CD4-positive, alpha-beta memory T cell (primary cell): ENCODE data around the gene CACNA1G. TPM values are rescaled to one million over a fixed set of nuclear protein-coding genes. Genes with fewer than 3 reads are reported as not detected.

ENCODE experiments used
- CTCF ChIA-PET: fragments of 350-600 bp; sonication (Branson Sonifier 250); formaldehyde crosslinking; loops from one replicate; lab custom pipeline; 2021; ENCODE audit warnings: inconsistent platforms; ENCODE audit not compliant: partially characterized antibody; lab: Charles Lee
- POLR2A ChIA-PET: fragments of 350-600 bp; sonication (Branson Sonifier 250); formaldehyde crosslinking; loops from one replicate; lab custom pipeline; 2021; ENCODE audit not compliant: partially characterized antibody; lab: Charles Lee
- DNase-seq, 5 donors: peaks; one replicate each; pipeline versions ENCODE4 v3.0.0 to v3.0.0-alpha.2; 2020 to 2022; ENCODE audit warnings: mixed read lengths in 1 of 5
- H3K27ac ChIP-seq: one replicate; pipeline ENCODE4 v1.7.0; 2013; ENCODE audit warnings: low read depth, low read length
- H3K27me3 ChIP-seq: 2 replicates; pipeline ENCODE4 v1.7.0; 2013; ENCODE audit warnings: mild to moderate bottlenecking, low read length, moderate library complexity; ENCODE audit not compliant: insufficient read depth
- H3K36me3 ChIP-seq: 2 replicates; pipeline ENCODE4 v1.7.0; 2013; ENCODE audit warnings: mild to moderate bottlenecking, low read length, moderate library complexity; ENCODE audit not compliant: insufficient read depth
- H3K4me1 ChIP-seq: 2 replicates; pipeline ENCODE4 v1.7.0; 2013; ENCODE audit warnings: mild to moderate bottlenecking, low read length, moderate library complexity; ENCODE audit not compliant: insufficient read depth
- H3K4me3 ChIP-seq, 2 donors: one replicate each; pipeline ENCODE4 v1.7.0; 2013; ENCODE audit warnings: low read length in 2 of 2, mild to moderate bottlenecking in 1 of 2
- H3K9me3 ChIP-seq, 2 donors: one replicate each; pipeline ENCODE4 v1.7.0; 2013; ENCODE audit warnings: low read length in 2 of 2, control low read depth in 1 of 2; ENCODE audit not compliant: control insufficient read depth in 1 of 2
- H3K27ac Mint-ChIP-seq, 7 donors: one replicate each; pipeline ENCODE4 v1.8.0; 2020 to 2021; ENCODE audit warnings: mixed read lengths in 7 of 7, mild to moderate bottlenecking in 6 of 7, inconsistent platforms in 3 of 7, moderate library complexity in 3 of 7
- H3K27me3 Mint-ChIP-seq, 2 donors: one replicate each; pipeline ENCODE4 v1.8.0; 2020 to 2021; ENCODE audit warnings: mixed read lengths in 2 of 2
- H3K36me3 Mint-ChIP-seq, 2 donors: one replicate each; pipeline ENCODE4 v1.8.0; 2020 to 2021; ENCODE audit warnings: mixed read lengths in 2 of 2, inconsistent platforms in 1 of 2, mild to moderate bottlenecking in 1 of 2
- H3K4me1 Mint-ChIP-seq, 4 donors: one replicate each; pipeline ENCODE4 v1.8.0; 2020 to 2021; ENCODE audit warnings: mixed read lengths in 4 of 4, mild to moderate bottlenecking in 1 of 4
- H3K4me3 Mint-ChIP-seq, 8 donors: one replicate each; pipeline ENCODE4 v1.8.0; 2020 to 2021; ENCODE audit warnings: mixed read lengths in 8 of 8, mild to moderate bottlenecking in 7 of 8, moderate library complexity in 6 of 8, inconsistent platforms in 3 of 8
- H3K9me3 Mint-ChIP-seq, 8 donors: one replicate each; pipeline ENCODE4 v1.8.0; 2020 to 2021; ENCODE audit warnings: mixed read lengths in 8 of 8, mild to moderate bottlenecking in 5 of 8, inconsistent platforms in 3 of 8, moderate library complexity in 1 of 8
- intact Hi-C: fragments of 100-400 bp; cut with micrococcal nuclease; formaldehyde crosslinking; loops from one replicate; pipeline ENCODE4 v1.15.1; 2023
- polyA plus RNA-seq, 2 donors: library from polyadenylated mRNA; unstranded; fragments of 300-500 nt; fragmentation: Illumina TruSeq; gene quantifications; one replicate each; pipeline ENCODE4 v1.2.3, GENCODE V29; 2021
- total RNA-seq, 2 experiments: library from RNA; stranded (reverse); gene quantifications; one replicate each; pipeline ENCODE4 v1.2.3, GENCODE V29; 2021

CACNA1G gene
- total and polyA plus RNA-seq, 4 experiments from 2014 or later = not detected

DNA sequence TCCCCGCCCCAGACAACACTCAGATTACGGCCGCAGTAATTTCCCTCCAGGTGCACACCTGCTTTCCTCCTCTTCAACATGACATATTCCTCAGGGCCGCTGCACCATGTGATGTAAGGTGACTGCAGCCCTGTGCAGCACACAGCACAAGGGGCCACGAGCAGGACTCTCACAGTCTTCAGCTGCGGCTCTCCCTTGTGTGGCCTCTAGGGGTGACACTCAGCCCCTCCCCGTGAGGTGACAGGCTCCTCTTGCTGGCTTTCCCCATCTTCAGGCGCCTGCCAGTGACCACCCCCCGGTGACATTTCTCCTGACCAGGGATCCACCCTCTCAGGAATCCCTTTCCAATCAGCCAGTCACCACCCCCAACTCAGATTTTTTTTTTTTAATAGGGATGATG, 42.8 kb downstream of the CACNA1G start:
- intact Hi-C loops = no loop called here
- Mint-ChIP-seq H3K36me3 (no peaks in the 10 kb centered on the region), H3K27me3 (peaks cover 19 to 29% of the 10 kb centered on the region in 2 donors), H3K4me3 (no peak overlapping the region), H3K9me3 (no peaks in the 10 kb centered on the region), H3K27ac (no peak overlapping the region), H3K4me1 (no peaks in the 10 kb centered on the region)
- H3K36me3 ChIP-seq = no peaks in the 10 kb centered on the region
- H3K27ac ChIP-seq = no peak overlapping the region
- H3K4me1 ChIP-seq = no peaks in the 10 kb centered on the region
- ChIA-PET CTCF (no interaction called here), POLR2A (no interaction called here)
- no peak overlapping the region for H3K4me3 ChIP-seq
- no peak for DNase-seq
- no peaks in the 10 kb centered on the region for H3K9me3 ChIP-seq
- H3K27me3 ChIP-seq = no peaks in the 10 kb centered on the region

DNA sequence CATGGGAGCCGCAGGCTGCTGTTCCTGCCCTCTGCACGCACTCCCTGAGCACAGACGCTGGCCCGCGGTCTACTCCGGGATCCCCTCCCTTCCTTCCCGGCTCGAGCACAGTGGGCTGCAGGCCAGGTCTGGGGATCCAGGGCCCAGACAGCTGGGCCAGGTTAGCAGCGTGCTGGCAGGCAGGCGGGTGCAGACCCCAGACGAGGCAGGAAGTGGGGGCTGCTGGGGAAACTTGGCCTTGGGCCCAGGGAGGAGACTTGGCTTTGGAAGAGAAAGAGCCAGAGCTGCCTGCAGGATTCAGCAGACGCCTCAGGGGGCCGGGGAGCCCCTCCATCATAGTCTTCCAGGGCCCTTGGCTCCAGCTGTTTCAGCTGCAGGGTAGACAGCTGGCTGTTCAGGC, 44.0 kb downstream of the CACNA1G start:
- Histone ChIP-seq H3K36me3 (no peaks in the 10 kb centered on the region), H3K27me3 (no peaks in the 10 kb centered on the region), H3K4me1 (no peaks in the 10 kb centered on the region), H3K27ac (no peak overlapping the region), H3K9me3 (no peaks in the 10 kb centered on the region), H3K4me3 (no peak overlapping the region)
- no peak overlapping the region for H3K27ac Mint-ChIP-seq
- no peaks in the 10 kb centered on the region for H3K36me3 Mint-ChIP-seq
- ChIA-PET CTCF (no interaction called here), POLR2A (no interaction called here)
- peaks cover 19 to 27% of the 10 kb centered on the region in 2 donors for H3K27me3 Mint-ChIP-seq
- H3K4me1 Mint-ChIP-seq = no peaks in the 10 kb centered on the region
- no peak for DNase-seq
- no peaks in the 10 kb centered on the region for H3K9me3 Mint-ChIP-seq
- H3K4me3 Mint-ChIP-seq = no peak overlapping the region
- intact Hi-C loops = no loop called here

DNA sequence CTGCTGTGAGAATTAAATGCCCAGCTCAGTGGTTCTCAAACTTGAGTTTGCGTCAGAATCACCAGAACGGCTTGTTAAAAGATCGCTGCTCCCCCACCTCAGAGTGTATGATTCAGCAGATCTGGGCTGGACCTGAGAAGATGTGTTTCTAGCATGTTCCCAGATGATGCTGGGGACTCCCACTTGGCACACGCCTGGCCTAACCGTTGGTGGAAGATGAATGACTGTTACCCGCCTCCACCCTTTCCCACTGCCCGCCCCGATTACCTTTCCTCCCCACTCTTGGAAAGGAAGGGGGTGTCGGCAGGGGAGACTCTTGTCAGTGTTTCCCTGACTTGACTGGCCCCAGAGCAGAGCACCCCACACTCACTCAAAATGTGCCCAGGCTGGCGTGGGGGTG, 44.9 kb downstream of the CACNA1G start:
- Mint-ChIP-seq H3K36me3 (no peaks in the 10 kb centered on the region), H3K4me3 (no peak overlapping the region), H3K9me3 (no peaks in the 10 kb centered on the region), H3K27ac (no peak overlapping the region), H3K4me1 (no peaks in the 10 kb centered on the region), H3K27me3 (peaks cover 19 to 27% of the 10 kb centered on the region in 2 donors)
- Histone ChIP-seq H3K27ac (no peak overlapping the region), H3K27me3 (no peaks in the 10 kb centered on the region), H3K4me3 (no peak overlapping the region), H3K36me3 (no peaks in the 10 kb centered on the region), H3K4me1 (no peaks in the 10 kb centered on the region), H3K9me3 (no peaks in the 10 kb centered on the region)
- POLR2A ChIA-PET = no interaction called here
- CTCF ChIA-PET = no interaction called here
- intact Hi-C loops = no loop called here
- no peak for DNase-seq

DNA sequence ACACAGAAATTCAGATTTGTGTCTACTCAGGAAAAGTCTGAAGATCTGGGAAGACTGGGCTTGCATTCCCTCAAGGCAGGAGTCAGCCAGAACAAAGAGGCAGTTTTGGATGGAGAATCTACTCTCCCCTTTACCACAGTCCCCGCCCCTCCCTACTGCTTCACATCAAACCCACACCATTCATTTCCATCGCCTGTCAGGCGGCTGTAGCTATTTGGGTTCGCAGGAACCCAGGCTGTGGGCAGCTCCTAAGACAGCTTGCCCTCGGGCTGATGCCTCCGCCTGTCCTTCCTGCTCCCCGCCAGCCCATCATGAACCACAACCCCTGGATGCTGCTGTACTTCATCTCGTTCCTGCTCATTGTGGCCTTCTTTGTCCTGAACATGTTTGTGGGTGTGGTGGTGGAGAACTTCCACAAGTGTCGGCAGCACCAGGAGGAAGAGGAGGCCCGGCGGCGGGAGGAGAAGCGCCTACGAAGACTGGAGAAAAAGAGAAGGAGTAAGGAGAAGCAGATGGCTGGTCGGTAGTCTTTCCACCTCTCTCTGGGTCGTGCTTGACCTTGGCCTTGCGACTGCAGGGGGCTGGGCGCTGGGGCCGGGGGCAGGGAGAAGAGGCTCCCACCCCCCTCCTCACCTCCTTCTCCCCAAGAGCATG, 47.1 kb downstream of the CACNA1G start:
- Histone ChIP-seq H3K4me1 (no peaks in the 10 kb centered on the region), H3K9me3 (no peaks in the 10 kb centered on the region), H3K27ac (no peak overlapping the region), H3K36me3 (no peaks in the 10 kb centered on the region), H3K27me3 (no peaks in the 10 kb centered on the region), H3K4me3 (no peak overlapping the region)
- Mint-ChIP-seq H3K36me3 (no peaks in the 10 kb centered on the region), H3K27me3 (peaks cover 17 to 25% of the 10 kb centered on the region in 2 donors), H3K9me3 (no peaks in the 10 kb centered on the region), H3K4me1 (no peaks in the 10 kb centered on the region), H3K27ac (no peak overlapping the region), H3K4me3 (no peak overlapping the region)
- intact Hi-C loops = no loop called here
- POLR2A ChIA-PET = no interaction called here
- CTCF ChIA-PET = no interaction called here
- DNase-seq = no peak

DNA sequence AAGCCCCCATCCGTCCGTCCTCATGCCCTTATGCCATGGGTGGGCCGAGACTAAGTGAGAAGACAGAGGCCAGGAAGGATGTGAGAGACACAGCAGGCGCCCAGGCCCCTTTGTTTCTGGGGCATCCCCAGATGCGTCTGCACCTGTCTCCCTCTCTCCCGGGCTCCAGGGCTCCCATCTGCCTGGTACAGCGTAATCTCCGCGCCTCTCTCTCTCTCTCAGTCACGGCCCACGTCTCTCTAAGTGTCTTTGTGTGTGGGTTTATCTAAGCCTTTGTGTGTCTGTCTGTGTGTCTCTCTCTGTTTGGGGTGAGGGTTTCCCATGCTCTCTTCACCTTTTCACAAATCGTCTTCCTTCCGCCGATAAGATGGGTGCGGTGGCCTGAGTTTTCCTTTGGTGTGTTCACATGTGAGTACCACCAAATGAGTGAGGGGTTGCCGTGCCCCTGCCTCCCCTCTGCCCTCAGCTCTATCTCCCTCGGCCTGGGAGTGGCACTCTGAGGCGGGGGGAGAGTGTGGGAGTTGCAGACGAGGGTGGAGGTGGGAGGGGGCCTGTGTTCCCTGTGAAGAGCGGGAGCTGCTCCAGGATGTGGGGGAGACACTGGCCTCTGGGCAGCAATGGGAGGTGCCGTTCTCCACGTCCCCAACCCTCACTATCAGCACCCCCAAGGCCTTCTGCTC, 48.3 kb downstream of the CACNA1G start:
- no peaks in the 10 kb centered on the region for H3K36me3 Mint-ChIP-seq
- H3K27ac Mint-ChIP-seq = peak overlapping the region in 1 of 7 donors; percentile 14
- ChIA-PET CTCF (no interaction called here), POLR2A (no interaction called here)
- Histone ChIP-seq H3K27me3 (no peaks in the 10 kb centered on the region), H3K9me3 (no peaks in the 10 kb centered on the region), H3K27ac (no peak overlapping the region), H3K4me1 (no peaks in the 10 kb centered on the region), H3K36me3 (no peaks in the 10 kb centered on the region), H3K4me3 (no peak overlapping the region)
- intact Hi-C loops = no loop called here
- H3K9me3 Mint-ChIP-seq = no peaks in the 10 kb centered on the region
- peaks cover 15 to 17% of the 10 kb centered on the region in 2 donors for H3K27me3 Mint-ChIP-seq
- no peak overlapping the region for H3K4me3 Mint-ChIP-seq
- no peak for DNase-seq
- H3K4me1 Mint-ChIP-seq = peaks cover 0 to 5% (median under 1%) of the 10 kb centered on the region in 4 donors

DNA sequence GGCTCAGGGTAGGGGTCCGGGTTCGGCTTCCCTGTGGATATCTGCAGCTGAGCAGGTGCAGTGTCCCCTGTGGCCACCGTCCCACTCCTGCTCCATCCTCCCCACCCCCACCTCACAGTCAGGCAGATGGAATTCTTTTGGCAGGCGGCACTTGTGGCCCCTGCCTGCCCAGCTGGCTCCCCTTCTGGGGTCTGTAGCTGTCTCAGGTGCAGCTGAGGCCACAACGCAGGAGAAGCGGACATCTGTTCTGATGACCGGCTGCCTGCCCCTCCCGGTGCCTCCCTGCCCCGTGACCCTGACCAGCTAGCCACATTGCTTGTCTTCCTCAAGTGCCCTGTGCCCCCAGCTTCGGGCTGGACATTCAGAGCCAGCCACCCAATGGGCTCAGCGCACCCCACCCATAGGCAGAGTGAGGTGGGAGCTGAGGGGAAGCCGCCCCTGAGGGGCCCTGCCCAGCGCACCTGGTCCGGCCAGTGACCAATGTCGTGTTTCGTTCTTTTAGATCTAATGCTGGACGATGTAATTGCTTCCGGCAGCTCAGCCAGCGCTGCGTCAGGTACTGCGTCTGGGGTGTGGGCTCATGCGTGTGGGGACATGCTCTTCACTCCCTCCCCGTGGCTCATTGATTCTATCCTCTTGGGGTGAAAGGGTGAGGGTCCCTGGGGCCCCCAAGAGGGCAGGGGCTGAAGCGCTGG, 49.0 kb downstream of the CACNA1G start:
- CTCF ChIA-PET = no interaction called here
- Histone ChIP-seq H3K4me3 (no peak overlapping the region), H3K36me3 (no peaks in the 10 kb centered on the region), H3K27ac (no peak overlapping the region), H3K9me3 (no peaks in the 10 kb centered on the region), H3K4me1 (no peaks in the 10 kb centered on the region), H3K27me3 (no peaks in the 10 kb centered on the region)
- DNase-seq = no peak
- H3K9me3 Mint-ChIP-seq = no peaks in the 10 kb centered on the region
- POLR2A ChIA-PET = no interaction called here
- no peak overlapping the region for H3K4me3 Mint-ChIP-seq
- intact Hi-C loops = no loop called here
- H3K27me3 Mint-ChIP-seq = peaks cover 15 to 18% of the 10 kb centered on the region in 2 donors
- peaks cover 4 to 12% (median 5%) of the 10 kb centered on the region in 4 donors for H3K4me1 Mint-ChIP-seq
- no peak overlapping the region for H3K27ac Mint-ChIP-seq
- no peaks in the 10 kb centered on the region for H3K36me3 Mint-ChIP-seq

DNA sequence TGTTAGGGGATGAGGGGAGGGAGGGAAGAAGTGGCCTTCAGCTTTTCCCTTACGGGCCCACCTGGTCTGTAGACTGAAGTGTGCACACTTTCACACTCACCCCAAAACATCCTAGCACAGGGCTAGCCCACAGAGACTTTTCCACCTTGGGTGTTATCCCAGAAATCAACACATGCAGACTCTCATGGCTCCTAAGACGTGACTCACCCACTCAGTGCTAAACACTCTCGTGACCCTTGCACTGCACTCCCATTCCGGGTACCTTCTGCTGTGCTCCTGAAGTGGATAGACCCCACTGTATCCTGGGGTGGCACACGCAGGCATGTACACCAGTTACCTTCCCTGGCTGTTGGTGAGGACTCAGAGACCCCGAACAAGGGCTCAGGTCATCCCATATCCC, 51.1 kb downstream of the CACNA1G start:
- peaks cover 4 to 12% (median 5%) of the 10 kb centered on the region in 4 donors for H3K4me1 Mint-ChIP-seq
- Histone ChIP-seq H3K9me3 (no peaks in the 10 kb centered on the region), H3K4me1 (no peaks in the 10 kb centered on the region), H3K36me3 (no peaks in the 10 kb centered on the region), H3K27me3 (no peaks in the 10 kb centered on the region), H3K4me3 (no peak overlapping the region), H3K27ac (no peak overlapping the region)
- DNase-seq = no peak
- intact Hi-C loops = no loop called here
- H3K27me3 Mint-ChIP-seq = peaks cover 7 to 10% of the 10 kb centered on the region in 2 donors
- H3K9me3 Mint-ChIP-seq = no peaks in the 10 kb centered on the region
- H3K4me3 Mint-ChIP-seq = no peak overlapping the region
- no peaks in the 10 kb centered on the region for H3K36me3 Mint-ChIP-seq
- H3K27ac Mint-ChIP-seq = no peak overlapping the region
- CTCF ChIA-PET = no interaction called here
- POLR2A ChIA-PET = no interaction called here
